ENCODE data around the gene CAAP1. TPM values are rescaled to one million over a fixed set of nuclear protein-coding genes. Genes with fewer than 3 reads are reported as not detected.

The CAAP1 gene
- total and polyA plus RNA-seq, 2 of the 13 experiments (the other 11 are each of a cell fraction or from before 2014, with no cell fraction given): 10.9 to 40.2 TPM

DNA sequence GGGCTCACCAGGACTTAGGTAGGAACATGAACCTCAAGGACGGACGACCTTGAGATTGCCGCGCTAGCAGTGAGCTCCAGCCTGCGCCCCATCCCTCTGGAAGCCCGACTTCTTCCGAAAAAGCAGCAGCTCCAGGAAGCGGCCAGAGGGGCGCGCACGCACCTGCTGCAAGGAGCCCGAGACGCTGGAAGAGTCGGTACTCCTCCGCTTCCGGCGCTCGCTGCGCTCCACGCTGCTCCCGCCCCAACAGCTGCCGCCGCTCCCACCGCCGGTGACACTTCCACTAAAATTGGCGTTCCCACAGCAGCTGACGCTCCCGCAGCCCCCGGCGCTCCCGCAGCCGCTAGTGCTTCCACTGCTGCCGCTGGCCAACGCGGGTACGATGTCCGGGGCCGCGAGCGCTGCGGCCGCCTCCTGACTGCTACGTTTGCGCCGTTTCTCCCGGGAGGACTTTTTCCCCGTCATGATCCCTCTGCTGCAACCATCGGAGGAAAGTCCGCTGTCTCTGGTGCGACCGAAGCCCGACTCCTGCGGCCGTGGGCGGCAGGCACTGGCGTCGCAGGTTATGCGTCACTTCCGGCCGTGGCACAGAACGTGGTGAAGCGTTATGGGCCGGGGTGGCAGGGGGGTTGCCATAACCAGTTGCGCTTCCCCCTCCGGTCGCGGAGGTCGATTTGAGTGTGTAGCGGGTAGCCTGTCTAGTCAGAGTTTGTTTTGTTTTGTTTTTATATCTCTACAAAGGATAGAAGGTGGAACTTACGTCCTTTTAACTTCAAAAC, at the start of gene CAAP1 (continued):
- TF ChIP-seq HNRNPUL1 (IDR thresholded peaks at IDR 0.05; ENCODE audit: low read depth, low read length): no peak
- no peak for TF ChIP-seq TCF7L2 (IDR thresholded peaks at IDR 0.05; ENCODE audit: low read depth, low read length)
- peak; percentile 99 for TF ChIP-seq KAT8 (CRISPR knock-in tag; IDR thresholded peaks at IDR 0.05)
- peak; percentile 94 for TF ChIP-seq SRY (CRISPR knock-in tag; IDR thresholded peaks at IDR 0.05)
- TF ChIP-seq NCOA1 (CRISPR knock-in tag; IDR thresholded peaks at IDR 0.05): peak; percentile 73; the same call in 1 of the 2 replicates
- no peak for TF ChIP-seq SATB2 (CRISPR knock-in tag; IDR thresholded peaks at IDR 0.05)
- TF ChIP-seq ZNF746 (CRISPR knock-in tag; IDR thresholded peaks at IDR 0.05): no peak
- TF ChIP-seq, protein P1, sequence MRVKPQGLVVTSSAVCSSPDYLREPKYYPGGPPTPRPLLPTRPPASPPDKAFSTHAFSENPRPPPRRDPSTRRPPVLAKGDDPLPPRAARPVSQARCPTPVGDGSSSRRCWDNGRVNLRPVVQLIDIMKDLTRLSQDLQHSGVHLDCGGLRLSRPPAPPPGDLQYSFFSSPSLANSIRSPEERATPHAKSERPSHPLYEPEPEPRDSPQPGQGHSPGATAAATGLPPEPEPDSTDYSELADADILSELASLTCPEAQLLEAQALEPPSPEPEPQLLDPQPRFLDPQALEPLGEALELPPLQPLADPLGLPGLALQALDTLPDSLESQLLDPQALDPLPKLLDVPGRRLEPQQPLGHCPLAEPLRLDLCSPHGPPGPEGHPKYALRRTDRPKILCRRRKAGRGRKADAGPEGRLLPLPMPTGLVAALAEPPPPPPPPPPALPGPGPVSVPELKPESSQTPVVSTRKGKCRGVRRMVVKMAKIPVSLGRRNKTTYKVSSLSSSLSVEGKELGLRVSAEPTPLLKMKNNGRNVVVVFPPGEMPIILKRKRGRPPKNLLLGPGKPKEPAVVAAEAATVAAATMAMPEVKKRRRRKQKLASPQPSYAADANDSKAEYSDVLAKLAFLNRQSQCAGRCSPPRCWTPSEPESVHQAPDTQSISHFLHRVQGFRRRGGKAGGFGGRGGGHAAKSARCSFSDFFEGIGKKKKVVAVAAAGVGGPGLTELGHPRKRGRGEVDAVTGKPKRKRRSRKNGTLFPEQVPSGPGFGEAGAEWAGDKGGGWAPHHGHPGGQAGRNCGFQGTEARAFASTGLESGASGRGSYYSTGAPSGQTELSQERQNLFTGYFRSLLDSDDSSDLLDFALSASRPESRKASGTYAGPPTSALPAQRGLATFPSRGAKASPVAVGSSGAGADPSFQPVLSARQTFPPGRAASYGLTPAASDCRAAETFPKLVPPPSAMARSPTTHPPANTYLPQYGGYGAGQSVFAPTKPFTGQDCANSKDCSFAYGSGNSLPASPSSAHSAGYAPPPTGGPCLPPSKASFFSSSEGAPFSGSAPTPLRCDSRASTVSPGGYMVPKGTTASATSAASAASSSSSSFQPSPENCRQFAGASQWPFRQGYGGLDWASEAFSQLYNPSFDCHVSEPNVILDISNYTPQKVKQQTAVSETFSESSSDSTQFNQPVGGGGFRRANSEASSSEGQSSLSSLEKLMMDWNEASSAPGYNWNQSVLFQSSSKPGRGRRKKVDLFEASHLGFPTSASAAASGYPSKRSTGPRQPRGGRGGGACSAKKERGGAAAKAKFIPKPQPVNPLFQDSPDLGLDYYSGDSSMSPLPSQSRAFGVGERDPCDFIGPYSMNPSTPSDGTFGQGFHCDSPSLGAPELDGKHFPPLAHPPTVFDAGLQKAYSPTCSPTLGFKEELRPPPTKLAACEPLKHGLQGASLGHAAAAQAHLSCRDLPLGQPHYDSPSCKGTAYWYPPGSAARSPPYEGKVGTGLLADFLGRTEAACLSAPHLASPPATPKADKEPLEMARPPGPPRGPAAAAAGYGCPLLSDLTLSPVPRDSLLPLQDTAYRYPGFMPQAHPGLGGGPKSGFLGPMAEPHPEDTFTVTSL (CRISPR knock-in tag; IDR thresholded peaks at IDR 0.05; ENCODE audit: borderline replicate concordance): peak; percentile 73; the same call in 1 of the 2 replicates
- TF ChIP-seq RBFOX2 (IDR thresholded peaks at IDR 0.05; ENCODE audit: low read depth, low read length): peak; percentile 98
- TF ChIP-seq, protein P2, sequence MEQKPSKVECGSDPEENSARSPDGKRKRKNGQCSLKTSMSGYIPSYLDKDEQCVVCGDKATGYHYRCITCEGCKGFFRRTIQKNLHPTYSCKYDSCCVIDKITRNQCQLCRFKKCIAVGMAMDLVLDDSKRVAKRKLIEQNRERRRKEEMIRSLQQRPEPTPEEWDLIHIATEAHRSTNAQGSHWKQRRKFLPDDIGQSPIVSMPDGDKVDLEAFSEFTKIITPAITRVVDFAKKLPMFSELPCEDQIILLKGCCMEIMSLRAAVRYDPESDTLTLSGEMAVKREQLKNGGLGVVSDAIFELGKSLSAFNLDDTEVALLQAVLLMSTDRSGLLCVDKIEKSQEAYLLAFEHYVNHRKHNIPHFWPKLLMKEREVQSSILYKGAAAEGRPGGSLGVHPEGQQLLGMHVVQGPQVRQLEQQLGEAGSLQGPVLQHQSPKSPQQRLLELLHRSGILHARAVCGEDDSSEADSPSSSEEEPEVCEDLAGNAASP (CRISPR knock-in tag; IDR thresholded peaks at IDR 0.05; ENCODE audit: borderline replicate concordance): peak; percentile 66; the same call in 1 of the 2 replicates
- peak; percentile 38; the same call in 1 of the 2 replicates for TF ChIP-seq ZNF562 (CRISPR knock-in tag; IDR thresholded peaks at IDR 0.05; ENCODE audit: borderline replicate concordance)
- TF ChIP-seq, protein P3, sequence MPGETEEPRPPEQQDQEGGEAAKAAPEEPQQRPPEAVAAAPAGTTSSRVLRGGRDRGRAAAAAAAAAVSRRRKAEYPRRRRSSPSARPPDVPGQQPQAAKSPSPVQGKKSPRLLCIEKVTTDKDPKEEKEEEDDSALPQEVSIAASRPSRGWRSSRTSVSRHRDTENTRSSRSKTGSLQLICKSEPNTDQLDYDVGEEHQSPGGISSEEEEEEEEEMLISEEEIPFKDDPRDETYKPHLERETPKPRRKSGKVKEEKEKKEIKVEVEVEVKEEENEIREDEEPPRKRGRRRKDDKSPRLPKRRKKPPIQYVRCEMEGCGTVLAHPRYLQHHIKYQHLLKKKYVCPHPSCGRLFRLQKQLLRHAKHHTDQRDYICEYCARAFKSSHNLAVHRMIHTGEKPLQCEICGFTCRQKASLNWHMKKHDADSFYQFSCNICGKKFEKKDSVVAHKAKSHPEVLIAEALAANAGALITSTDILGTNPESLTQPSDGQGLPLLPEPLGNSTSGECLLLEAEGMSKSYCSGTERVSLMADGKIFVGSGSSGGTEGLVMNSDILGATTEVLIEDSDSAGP (CRISPR knock-in tag; IDR thresholded peaks at IDR 0.05; ENCODE audit: borderline replicate concordance): peak; percentile 96
- peak; percentile 95 for TF ChIP-seq POGZ (CRISPR knock-in tag; IDR thresholded peaks at IDR 0.05)
- TF ChIP-seq, protein P4, sequence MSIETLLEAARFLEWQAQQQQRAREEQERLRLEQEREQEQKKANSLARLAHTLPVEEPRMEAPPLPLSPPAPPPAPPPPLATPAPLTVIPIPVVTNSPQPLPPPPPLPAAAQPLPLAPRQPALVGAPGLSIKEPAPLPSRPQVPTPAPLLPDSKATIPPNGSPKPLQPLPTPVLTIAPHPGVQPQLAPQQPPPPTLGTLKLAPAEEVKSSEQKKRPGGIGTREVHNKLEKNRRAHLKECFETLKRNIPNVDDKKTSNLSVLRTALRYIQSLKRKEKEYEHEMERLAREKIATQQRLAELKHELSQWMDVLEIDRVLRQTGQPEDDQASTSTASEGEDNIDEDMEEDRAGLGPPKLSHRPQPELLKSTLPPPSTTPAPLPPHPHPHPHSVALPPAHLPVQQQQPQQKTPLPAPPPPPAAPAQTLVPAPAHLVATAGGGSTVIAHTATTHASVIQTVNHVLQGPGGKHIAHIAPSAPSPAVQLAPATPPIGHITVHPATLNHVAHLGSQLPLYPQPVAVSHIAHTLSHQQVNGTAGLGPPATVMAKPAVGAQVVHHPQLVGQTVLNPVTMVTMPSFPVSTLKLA (IDR thresholded peaks at IDR 0.05): peak; percentile 49
